Sigmoid colon (tissue), 4 donors: Measurements from ENCODE around the gene TUT4.

Source experiments
- CTCF ChIP-seq, 4 experiments: fragments of 450-650 bp in 3 of 4; fragments of 200-600 bp in 1 of 4; IDR thresholded peaks; one replicate each; pipeline ENCODE4 v1.5.1; 2016 to 2019; ENCODE audit warnings: antibody characterized with exemption in 4 of 4, mild to moderate bottlenecking in 3 of 4, moderate library complexity in 2 of 4
- EP300 ChIP-seq, 4 donors: sonication (generic); formaldehyde crosslinking; IDR thresholded peaks; one replicate each; pipeline ENCODE4 v1.6.1; 2017; ENCODE audit warnings: antibody characterized with exemption in 4 of 4
- POLR2A ChIP-seq, 2 donors: fragments of 450-650 bp; IDR thresholded peaks; one replicate each; pipeline ENCODE4 v1.6.1; 2016; ENCODE audit warnings: antibody characterized with exemption in 2 of 2, mild to moderate bottlenecking in 2 of 2, moderate library complexity in 2 of 2

- TF ChIP-seq CTCF (IDR thresholded peaks at IDR 0.05) (no peak), EP300 (IDR thresholded peaks at IDR 0.05) (no peak), POLR2A (IDR thresholded peaks at IDR 0.05) (no peak)
Measured at GRCh38 chr1:52597912-52598311, 45.0 kb upstream of the TUT4 start.
